ENCODE data around the gene LCP1.

LCP1 gene

GRCh38 chr13:46158983-46159382, 23.0 kb downstream of the LCP1 start:
- no peak for DNase-seq

- DNase-seq, result no peak
Observed at GRCh38 chr13:46158222-46158621, 23.8 kb downstream of the LCP1 start.

GRCh38 chr13:46154136-46154801, 27.7 kb downstream of the LCP1 start:
- DNase-seq, result no peak

- no peak for DNase-seq
Observed at GRCh38 chr13:46152627-46153328, 29.2 kb downstream of the LCP1 start.

- DNase-seq, result no peak
Observed at GRCh38 chr13:46150134-46150693, 31.8 kb downstream of the LCP1 start.

- DNase-seq, result no peak
Observed at GRCh38 chr13:46149272-46150133, 32.5 kb downstream of the LCP1 start.

- DNase-seq, result no peak
Observed at GRCh38 chr13:46146898-46147297, 35.1 kb downstream of the LCP1 start.

GRCh38 chr13:46145950-46146349, 36.0 kb downstream of the LCP1 start:
- DNase-seq, result no peak

GRCh38 chr13:46145135-46145534, 36.8 kb downstream of the LCP1 start:
- DNase-seq, result no peak

- DNase-seq, result no peak
Observed at GRCh38 chr13:46143184-46143701, 38.7 kb downstream of the LCP1 start.

- no peak for DNase-seq
Observed at GRCh38 chr13:46142776-46143175, 39.2 kb downstream of the LCP1 start.

GRCh38 chr13:46140044-46140443, 41.9 kb downstream of the LCP1 start:
- no peak for DNase-seq

GRCh38 chr13:46137627-46138317, 44.2 kb downstream of the LCP1 start:
- no peak for DNase-seq

- DNase-seq, result no peak
Observed at GRCh38 chr13:46136688-46137087, 45.3 kb downstream of the LCP1 start.

GRCh38 chr13:46134961-46135522, 46.9 kb downstream of the LCP1 start:
- no peak for DNase-seq

GRCh38 chr13:46134494-46134893, 47.5 kb downstream of the LCP1 start:
- DNase-seq, result no peak

- no peak for DNase-seq
Observed at GRCh38 chr13:46132109-46132508, 49.9 kb downstream of the LCP1 start.

- DNase-seq, result no peak
Observed at GRCh38 chr13:46131705-46132104, 50.3 kb downstream of the LCP1 start.

GRCh38 chr13:46129955-46130618, 51.9 kb downstream of the LCP1 start:
- no peak for DNase-seq

GRCh38 chr13:46129124-46129523, 52.9 kb downstream of the LCP1 start:
- no peak for DNase-seq

- no peak for DNase-seq
Observed at GRCh38 chr13:46127358-46128023, 54.5 kb downstream of the LCP1 start.
